GM10266 (cell line): ENCODE results near the gene EME1.
A peak's percentile ranks its signal among the peaks of the same experiment; 100 is the strongest.
"Not testable (repeated sequence)": the region's sequence is repeated elsewhere in the genome, so short reads cannot be mapped to it uniquely, and the experiment has no call there.

Experiments used
- DNase-seq: peaks from one replicate; pipeline ENCODE4 v3.0.0; 2012; ENCODE audit errors: extremely low spot score
- TF ChIP-seq, protein P1 (sequence below): IDR thresholded peaks from 2 replicates; pipeline ENCODE4 v1.5.1; 2012; ENCODE audit warnings: mild to moderate bottlenecking, low read depth; ENCODE audit not compliant: control insufficient read depth, insufficient read depth; ENCODE audit errors: missing control alignments

The EME1 gene

DNA sequence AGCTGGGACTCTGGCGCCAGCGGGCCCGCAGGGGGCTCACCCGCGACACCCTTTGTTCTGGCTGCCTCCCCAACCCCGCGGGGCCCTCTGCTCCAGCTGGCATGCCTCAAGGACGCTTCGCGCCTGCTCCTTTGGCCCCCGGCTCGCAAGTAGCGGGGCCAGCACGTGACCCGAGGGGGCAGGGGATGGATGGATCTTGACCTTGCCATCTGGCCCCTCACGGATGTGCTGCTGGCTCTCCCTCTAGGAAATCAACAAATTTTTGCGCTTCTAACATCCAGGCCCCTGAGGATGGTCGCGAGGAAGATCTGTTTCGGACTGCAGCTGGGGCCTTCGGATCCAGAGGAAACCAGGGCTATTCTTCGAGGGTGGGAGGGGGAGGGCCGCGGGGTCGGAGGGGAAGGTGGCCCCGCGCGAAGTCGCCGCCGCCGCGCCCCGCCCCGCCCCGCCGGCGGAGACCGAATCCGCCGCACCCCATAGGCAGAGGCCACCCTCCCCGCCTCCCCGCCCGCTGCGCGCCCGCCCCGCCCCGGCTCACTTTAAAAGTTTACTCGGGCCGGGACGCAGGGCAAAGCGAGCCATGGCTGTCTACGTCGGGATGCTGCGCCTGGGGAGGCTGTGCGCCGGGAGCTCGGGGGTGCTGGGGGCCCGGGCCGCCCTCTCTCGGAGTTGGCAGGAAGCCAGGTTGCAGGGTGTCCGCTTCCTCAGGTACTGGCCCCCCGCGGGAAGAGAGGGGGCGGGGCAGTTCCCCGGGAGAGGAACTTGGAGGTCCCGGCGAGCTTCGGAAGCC lies 52.8 kb downstream of the EME1 start, which contains the start of gene ACSF2:
Gene ACSF2 (plus strand): TSS at position 537 of the 790 bp plus-strand sequence. CDS start 44 bp downstream, at position 581.
- TF ChIP-seq, protein P1, sequence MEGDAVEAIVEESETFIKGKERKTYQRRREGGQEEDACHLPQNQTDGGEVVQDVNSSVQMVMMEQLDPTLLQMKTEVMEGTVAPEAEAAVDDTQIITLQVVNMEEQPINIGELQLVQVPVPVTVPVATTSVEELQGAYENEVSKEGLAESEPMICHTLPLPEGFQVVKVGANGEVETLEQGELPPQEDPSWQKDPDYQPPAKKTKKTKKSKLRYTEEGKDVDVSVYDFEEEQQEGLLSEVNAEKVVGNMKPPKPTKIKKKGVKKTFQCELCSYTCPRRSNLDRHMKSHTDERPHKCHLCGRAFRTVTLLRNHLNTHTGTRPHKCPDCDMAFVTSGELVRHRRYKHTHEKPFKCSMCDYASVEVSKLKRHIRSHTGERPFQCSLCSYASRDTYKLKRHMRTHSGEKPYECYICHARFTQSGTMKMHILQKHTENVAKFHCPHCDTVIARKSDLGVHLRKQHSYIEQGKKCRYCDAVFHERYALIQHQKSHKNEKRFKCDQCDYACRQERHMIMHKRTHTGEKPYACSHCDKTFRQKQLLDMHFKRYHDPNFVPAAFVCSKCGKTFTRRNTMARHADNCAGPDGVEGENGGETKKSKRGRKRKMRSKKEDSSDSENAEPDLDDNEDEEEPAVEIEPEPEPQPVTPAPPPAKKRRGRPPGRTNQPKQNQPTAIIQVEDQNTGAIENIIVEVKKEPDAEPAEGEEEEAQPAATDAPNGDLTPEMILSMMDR: no peak
- DNase-seq: peak; percentile 88

DNA sequence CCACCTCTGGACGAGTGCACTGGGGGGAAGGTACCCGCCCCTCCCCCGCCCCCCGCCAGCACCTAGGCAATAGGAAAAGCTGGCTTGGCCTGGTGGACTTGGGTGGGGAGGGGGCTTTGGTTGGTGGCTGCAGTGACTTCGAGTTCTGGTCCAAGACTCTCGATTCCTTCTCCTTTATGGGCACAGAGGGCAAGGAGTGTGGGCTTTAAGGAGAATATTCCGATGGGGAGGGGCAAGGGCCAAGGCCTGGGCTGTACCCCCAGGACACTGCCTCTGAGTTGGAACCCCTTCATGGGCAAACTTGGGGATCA lies 53.4 kb downstream of the EME1 start:
- TF ChIP-seq, protein P1: no peak
- DNase-seq: peak; percentile 33

DNA sequence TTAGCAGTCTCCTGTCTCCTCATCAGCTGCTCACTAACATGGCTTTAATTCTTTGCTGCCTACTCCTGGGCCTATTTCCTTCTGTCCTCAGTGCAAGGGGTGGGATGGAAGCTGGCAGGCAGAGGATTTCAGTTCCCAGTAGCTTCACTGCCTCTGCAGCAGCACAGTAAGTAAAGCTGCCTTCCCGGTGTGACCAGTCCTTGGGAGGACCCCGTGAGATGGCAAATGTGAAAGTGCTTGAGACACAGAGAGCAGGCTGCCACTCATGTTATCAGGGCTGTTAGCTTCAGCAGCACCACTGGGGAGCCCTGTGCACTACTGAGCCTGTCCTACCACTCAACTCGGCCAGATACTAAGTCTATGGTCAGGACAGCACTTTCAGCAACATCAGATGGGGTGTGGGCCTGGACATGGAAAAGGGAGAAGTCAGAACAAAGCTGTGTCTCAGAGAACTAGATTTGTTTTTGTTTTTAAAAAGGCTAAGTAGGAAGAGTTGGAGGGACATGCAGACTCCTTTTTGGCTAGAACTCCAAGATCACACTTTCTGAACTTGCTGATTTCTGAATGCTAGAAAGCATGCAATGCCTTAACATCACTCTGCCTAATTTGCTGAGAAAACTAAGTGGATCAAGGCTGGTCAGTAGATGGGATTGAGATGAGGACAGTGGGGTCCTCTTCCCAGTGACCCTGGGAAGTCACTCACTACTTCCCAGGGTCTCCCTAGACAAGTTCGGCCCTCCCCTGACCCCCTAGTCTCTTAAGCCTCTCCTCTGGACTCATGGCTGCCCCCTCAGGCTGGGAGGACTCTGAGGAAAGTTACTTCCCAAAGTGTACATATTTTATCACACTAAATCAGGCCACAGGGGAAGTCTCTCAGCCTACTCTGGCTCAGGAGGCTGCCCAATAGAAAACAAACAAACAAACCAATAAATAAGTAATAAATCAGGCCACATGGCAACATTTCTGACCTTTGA lies 54.1 kb downstream of the EME1 start:
- peak; percentile 65 for DNase-seq

DNA sequence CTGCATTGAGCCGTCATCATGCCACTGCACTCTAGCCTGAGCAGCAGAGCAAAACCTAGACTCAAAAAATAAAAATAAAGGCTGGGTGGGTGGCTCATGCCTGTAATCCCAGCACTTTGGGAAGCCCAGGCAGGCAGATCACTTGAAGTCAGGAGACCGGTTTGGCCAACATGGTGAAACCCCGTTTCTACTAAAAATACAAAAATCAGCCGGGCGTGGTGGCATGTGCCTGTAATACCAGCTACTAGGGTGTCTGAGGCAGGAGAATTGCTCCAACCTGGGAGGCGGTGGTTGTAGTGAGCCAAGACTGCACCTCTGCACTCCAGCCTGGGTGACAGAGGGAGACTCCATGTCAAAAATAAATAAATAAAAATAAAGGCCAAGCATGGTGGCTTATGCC lies 55.1 kb downstream of the EME1 start:
- DNase-seq: not testable (repeated sequence)

More for the DNA sequence above, 54.1 kb downstream of the EME1 start:
- TF ChIP-seq, protein P1: peak; percentile 54

DNA sequence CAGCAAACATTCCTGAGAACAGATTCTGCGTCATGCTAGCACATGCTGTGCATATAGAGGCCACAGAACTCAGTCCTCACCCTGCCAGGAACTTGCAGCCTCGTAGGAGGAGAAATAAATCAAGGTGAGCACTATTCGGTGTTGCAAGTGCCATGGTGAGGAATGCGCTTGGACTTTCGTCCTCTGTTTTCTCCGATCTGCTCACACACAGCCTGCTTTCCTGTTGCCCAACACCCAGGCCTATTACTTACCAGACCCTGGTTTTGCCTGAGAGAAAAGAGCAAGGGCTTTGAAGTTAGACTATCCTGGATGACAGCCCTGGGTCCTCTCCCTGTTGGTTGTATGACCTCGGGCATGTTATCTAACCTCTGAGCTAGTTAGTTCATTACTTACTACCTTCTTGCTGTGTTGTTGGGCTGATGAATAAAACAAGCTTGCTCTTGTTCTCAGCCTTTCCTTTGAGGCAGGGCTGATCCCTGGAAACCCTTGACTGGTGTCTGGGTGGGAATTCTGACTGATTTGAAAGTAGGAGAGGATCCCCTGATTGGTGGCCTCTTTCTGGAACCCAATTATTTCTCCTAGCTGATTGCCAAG lies 55.9 kb downstream of the EME1 start:
- TF ChIP-seq, protein P1: no peak
- no peak for DNase-seq

DNA sequence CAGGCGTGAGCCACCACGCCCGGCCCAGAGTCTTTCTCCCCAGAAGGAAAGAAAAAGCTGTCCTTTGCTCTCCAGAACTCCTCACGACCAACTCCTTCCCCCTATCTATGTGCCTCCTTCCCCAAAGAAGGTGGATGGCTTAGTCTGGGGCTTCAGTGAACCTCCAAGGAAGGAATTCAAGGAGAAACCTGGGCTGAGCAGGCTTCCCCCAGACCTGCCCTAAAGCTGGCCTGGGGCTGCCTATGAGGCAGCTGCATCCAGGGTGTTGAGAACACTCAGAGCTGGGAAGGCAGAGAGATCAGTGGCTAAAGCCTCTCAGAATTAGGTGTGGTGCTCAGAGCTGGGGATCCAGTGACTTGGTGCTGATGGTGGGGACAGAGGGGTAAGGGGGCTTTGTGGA lies 56.8 kb downstream of the EME1 start:
- TF ChIP-seq, protein P1: no peak
- DNase-seq: no peak
